Central memory CD8-positive, alpha-beta T cell (primary cell): ENCODE data around the gene B4GALNT4.

ENCODE experiments used
- ATAC-seq: fragments of 150-1000 bp; cut with Tn5 transposase; replicated peaks from 2 replicates; pipeline ENCODE4 v1.10.0; 2022; ENCODE audit warnings: mild to moderate bottlenecking, moderate FRiP score, moderate number of reproducible peaks; ENCODE audit not compliant: poor library complexity, severe bottlenecking; ENCODE audit errors: extremely low read depth
- DNase-seq, 2 donors: peaks; one replicate each; pipeline ENCODE4 v3.0.0; 2021; ENCODE audit warnings: low spot score in 2 of 2
- H3K27ac Mint-ChIP-seq: one replicate; pipeline ENCODE4 v1.8.0; 2022; ENCODE audit warnings: low read depth, mild to moderate bottlenecking, moderate library complexity, mixed read lengths
- H3K27me3 Mint-ChIP-seq: one replicate; pipeline ENCODE4 v1.8.0; 2022; ENCODE audit warnings: mixed read lengths
- H3K36me3 Mint-ChIP-seq: one replicate; pipeline ENCODE4 v1.8.0; 2022; ENCODE audit warnings: mild to moderate bottlenecking, moderate library complexity, mixed read lengths; ENCODE audit not compliant: insufficient read depth
- H3K4me1 Mint-ChIP-seq: one replicate; pipeline ENCODE4 v1.8.0; 2022; ENCODE audit warnings: mixed read lengths
- H3K4me3 Mint-ChIP-seq: one replicate; pipeline ENCODE4 v1.8.0; 2022; ENCODE audit warnings: mild to moderate bottlenecking, moderate library complexity, mixed read lengths
- H3K9me3 Mint-ChIP-seq: one replicate; pipeline ENCODE4 v1.8.0; 2022; ENCODE audit warnings: mixed read lengths

B4GALNT4 gene

DNA sequence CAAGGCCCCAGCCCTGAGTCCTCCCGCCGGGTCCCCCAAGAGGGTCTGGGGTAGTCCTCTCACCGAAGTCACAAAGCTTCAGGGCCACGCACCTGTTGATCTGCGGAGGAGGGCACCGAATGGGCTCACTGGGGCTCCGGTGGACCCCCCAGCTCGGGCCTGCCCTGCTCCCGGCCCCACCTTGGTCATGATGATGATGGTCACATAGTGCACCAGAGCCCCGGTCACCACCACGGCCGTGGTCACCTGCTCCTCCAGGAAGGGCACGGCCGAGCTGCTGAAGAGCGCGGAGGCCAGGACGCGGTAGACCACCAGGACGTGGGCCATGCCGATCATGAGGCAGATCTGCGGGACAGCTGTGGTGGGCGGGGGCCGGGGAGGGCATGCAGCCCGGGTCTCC, 59.0 kb downstream of the B4GALNT4 start:
- DNase-seq (no peak), ATAC-seq (no peak)
- no peaks in the 10 kb centered on the region for H3K4me1 Mint-ChIP-seq
- peaks cover 12% of the 10 kb centered on the region for H3K36me3 Mint-ChIP-seq
- H3K27me3 Mint-ChIP-seq, result no peaks in the 10 kb centered on the region
- H3K4me3 Mint-ChIP-seq, result no peak overlapping the region
- peaks cover 8% of the 10 kb centered on the region for H3K9me3 Mint-ChIP-seq
- no peak overlapping the region for H3K27ac Mint-ChIP-seq

DNA sequence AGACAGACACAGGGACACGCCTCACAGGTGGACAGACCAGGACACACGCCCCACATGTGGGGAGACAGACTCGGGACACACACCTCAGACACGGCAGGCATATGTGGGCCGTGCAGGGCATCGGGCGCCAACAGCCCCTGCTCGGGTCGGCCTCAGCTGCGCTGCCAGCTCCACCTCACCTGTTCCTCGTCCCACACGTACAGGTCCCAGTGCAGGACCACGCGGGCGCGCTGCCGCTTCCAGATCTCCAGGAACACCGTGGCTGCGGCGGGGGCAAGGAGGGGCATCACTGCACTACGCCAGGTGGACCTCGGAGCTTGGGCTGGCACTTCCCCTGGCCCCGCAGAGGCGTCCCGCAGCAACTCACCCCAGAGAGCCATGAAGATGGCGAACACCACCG, 60.1 kb downstream of the B4GALNT4 start:
- peaks cover 10% of the 10 kb centered on the region for H3K36me3 Mint-ChIP-seq
- no peak for DNase-seq
- peaks cover 6% of the 10 kb centered on the region for H3K9me3 Mint-ChIP-seq
- no peak overlapping the region for H3K4me3 Mint-ChIP-seq
- H3K4me1 Mint-ChIP-seq, result no peaks in the 10 kb centered on the region
- ATAC-seq, result no peak
- no peak overlapping the region for H3K27ac Mint-ChIP-seq
- H3K27me3 Mint-ChIP-seq, result no peaks in the 10 kb centered on the region

DNA sequence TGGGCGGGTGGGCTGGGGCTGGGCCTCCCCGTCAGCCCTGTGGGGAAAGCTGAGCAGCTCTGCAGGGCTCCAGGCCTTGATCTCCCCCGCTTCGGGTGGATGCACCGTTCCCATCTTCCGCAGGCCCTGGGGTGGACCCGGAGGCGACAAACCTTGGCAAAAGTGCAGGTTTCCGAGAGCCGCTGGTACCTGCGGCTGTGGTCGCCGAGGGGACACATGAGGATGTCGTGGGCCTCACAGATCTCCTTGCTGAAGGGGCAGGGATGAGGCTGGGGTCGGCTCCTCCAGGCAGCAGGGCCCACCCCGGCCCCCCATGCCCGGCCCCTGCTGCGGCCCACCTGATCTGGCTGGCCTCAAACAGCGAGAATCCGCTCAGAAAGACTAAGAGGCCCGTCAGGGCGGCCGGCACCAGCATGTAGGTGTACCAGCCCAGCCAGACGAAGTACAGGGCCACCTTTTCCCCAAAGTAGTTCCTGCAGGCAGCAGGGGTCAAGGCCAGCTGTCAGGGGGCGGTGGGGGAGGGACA, 60.7 kb downstream of the B4GALNT4 start:
- Mint-ChIP-seq H3K36me3 (peaks cover 8% of the 10 kb centered on the region), H3K27ac (no peak overlapping the region), H3K4me3 (no peak overlapping the region), H3K4me1 (no peaks in the 10 kb centered on the region), H3K9me3 (no peaks in the 10 kb centered on the region), H3K27me3 (no peaks in the 10 kb centered on the region)
- ATAC-seq, result no peak
- no peak for DNase-seq
